Measurements from ENCODE around the gene MAP3K5.
"Not testable (repeated sequence)": the region's sequence is repeated elsewhere in the genome, so short reads cannot be mapped to it uniquely, and the experiment has no call there.

Gene MAP3K5

DNA sequence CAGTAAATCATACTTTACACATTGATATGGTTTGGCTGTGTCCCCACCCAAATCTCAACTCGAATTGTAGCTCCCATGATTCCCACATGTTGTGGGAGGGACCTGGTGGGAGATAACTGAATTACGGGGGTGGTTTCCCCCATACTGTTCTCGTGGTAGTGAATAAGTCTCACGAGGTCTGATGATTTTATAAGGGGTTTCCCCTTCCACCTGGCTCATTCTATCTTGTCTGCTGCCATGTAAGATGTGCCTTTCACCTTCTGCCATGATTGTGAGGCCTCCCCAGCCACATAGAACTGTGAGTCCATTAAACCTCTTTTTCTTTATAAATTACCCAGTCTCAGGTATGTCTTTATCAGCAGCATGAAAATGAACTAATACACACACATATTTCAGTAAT is 79.6 kb downstream of the MAP3K5 start:
- H3K4me1 ChIP-seq (ENCODE audit: control insufficient read depth in 1 of 2, insufficient read depth in 2 of 2, low read length in 2 of 2) = peaks cover 0 to 12% of the 10 kb centered on the region in 2 donors
- not testable (repeated sequence) for H3K27me3 ChIP-seq (ENCODE audit: low read depth, low read length); H3K4me3 ChIP-seq (ENCODE audit: low read depth in 1 of 2, low read length in 2 of 2); H3K9me3 ChIP-seq (ENCODE audit: control insufficient read depth in 1 of 2, low read length in 2 of 2); H3K27ac ChIP-seq (ENCODE audit: low read length); H3K36me3 ChIP-seq (ENCODE audit: control insufficient read depth in 1 of 2, insufficient read depth in 2 of 2, low read length in 2 of 2)

DNA sequence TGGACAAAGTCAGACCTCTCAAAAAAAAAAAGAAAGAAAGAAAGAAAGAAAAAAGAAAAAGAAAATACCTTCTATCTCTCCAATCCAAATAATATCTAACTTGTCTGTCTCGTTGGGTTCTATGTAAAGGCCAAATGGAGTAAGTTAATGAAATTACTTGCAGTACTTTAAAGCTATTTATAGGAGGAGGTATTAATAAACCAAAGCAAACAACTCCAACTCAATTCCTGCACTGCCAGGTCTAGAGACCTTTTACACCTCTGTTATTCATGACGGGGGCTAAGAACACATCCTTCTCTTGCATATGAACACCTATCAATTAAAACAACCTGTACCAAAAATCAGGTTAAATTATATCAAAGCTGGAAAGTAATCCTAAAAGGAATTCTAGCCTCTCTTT is 80.6 kb downstream of the MAP3K5 start:
- peaks cover 0 to 7% of the 10 kb centered on the region in 2 donors for H3K4me1 ChIP-seq (ENCODE audit: control insufficient read depth in 1 of 2, insufficient read depth in 2 of 2, low read length in 2 of 2)
- H3K27ac ChIP-seq (ENCODE audit: low read length) = no peak overlapping the region
- H3K36me3 ChIP-seq (ENCODE audit: control insufficient read depth in 1 of 2, insufficient read depth in 2 of 2, low read length in 2 of 2) = no peaks in the 10 kb centered on the region
- no peaks in the 10 kb centered on the region for H3K9me3 ChIP-seq (ENCODE audit: control insufficient read depth in 1 of 2, low read length in 2 of 2)
- no peaks in the 10 kb centered on the region for H3K27me3 ChIP-seq (ENCODE audit: low read depth, low read length)
- H3K4me3 ChIP-seq (ENCODE audit: low read depth in 1 of 2, low read length in 2 of 2) = no peak overlapping the region

DNA sequence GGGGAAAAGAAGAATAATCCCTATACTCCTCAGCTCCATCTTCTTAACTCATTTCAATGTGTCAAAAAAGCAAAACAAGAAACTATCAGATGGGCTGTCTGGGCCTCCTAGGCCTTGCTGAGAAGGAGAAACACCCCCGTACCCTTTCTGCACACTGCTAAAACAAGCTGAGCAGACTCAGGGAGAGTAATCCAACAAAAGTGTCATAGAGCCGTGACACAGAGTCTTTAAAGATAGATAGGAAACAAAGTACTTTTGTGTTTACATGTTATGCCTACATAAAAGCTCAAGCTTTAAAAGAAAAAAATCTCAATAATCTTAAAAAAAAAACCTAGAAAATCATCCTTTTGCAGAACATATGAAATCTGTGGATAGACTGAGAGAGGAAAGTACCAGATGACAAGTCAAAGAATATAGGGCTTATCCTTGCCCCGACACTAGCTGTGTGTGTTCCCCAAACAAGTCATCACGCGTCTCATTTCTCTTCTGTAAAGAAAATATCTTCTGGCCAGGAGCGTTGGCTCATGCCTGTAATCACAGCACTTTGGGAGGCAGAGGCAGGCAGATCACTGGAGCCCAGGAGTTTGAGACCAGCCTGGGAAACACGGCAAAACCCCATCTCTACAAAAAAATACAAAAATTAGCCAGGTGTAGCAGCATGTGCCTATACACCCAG is 81.3 kb downstream of the MAP3K5 start:
- H3K4me3 ChIP-seq (ENCODE audit: low read depth in 1 of 2, low read length in 2 of 2) = no peak overlapping the region
- H3K4me1 ChIP-seq (ENCODE audit: control insufficient read depth in 1 of 2, insufficient read depth in 2 of 2, low read length in 2 of 2) = peaks cover 0 to under 1% of the 10 kb centered on the region in 2 donors
- no peaks in the 10 kb centered on the region for H3K9me3 ChIP-seq (ENCODE audit: control insufficient read depth in 1 of 2, low read length in 2 of 2)
- no peaks in the 10 kb centered on the region for H3K36me3 ChIP-seq (ENCODE audit: control insufficient read depth in 1 of 2, insufficient read depth in 2 of 2, low read length in 2 of 2)
- H3K27me3 ChIP-seq (ENCODE audit: low read depth, low read length) = no peaks in the 10 kb centered on the region
- no peak overlapping the region for H3K27ac ChIP-seq (ENCODE audit: low read length)

DNA sequence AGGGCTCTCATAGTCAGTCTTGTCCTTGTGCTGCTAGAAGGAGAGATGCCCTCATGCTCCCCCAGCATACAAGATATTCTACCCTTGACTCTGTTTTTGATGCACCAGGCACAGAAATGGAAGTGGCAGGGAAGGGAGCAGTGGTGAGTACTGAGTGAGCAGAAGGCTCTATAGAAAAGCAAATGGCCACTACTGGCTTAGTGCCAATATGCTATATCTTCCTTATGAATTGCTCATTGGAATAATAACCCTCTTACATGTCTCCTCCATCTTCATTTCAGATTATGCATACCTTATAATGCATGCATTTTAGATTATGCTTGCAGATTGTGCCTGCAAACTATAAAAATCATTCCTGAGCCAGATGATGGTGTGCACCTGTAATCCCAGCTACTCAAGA is 82.8 kb downstream of the MAP3K5 start:
- no peak overlapping the region for H3K27ac ChIP-seq (ENCODE audit: low read length)
- no peaks in the 10 kb centered on the region for H3K4me1 ChIP-seq (ENCODE audit: control insufficient read depth in 1 of 2, insufficient read depth in 2 of 2, low read length in 2 of 2)
- no peak overlapping the region for H3K4me3 ChIP-seq (ENCODE audit: low read depth in 1 of 2, low read length in 2 of 2)
- no peaks in the 10 kb centered on the region for H3K27me3 ChIP-seq (ENCODE audit: low read depth, low read length)
- no peaks in the 10 kb centered on the region for H3K9me3 ChIP-seq (ENCODE audit: control insufficient read depth in 1 of 2, low read length in 2 of 2)
- H3K36me3 ChIP-seq (ENCODE audit: control insufficient read depth in 1 of 2, insufficient read depth in 2 of 2, low read length in 2 of 2) = no peaks in the 10 kb centered on the region

DNA sequence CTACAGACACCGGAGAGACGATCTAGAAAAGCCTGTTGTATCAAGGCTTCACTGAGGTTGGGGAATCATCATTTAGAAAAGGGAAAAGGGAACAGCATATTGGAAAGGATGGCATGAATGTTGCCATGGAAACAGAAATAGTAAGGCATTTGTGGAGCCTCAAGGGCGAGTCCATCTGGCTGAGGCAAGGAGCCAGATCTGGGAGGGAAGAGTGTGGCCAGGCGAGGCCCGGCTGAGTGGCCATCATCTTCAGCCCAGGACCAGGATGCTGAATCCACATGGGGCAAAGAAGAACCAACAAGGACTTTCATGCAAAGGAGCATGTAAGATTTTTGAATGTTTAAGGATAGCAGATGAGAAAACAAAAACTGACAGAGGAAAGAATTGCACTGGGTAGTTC is 85.8 kb downstream of the MAP3K5 start:
- Histone ChIP-seq H3K4me1 (ENCODE audit: control insufficient read depth in 1 of 2, insufficient read depth in 2 of 2, low read length in 2 of 2) (no peaks in the 10 kb centered on the region), H3K4me3 (ENCODE audit: low read depth in 1 of 2, low read length in 2 of 2) (no peak overlapping the region), H3K27ac (ENCODE audit: low read length) (no peak overlapping the region), H3K36me3 (ENCODE audit: control insufficient read depth in 1 of 2, insufficient read depth in 2 of 2, low read length in 2 of 2) (no peaks in the 10 kb centered on the region), H3K27me3 (ENCODE audit: low read depth, low read length) (no peaks in the 10 kb centered on the region), H3K9me3 (ENCODE audit: control insufficient read depth in 1 of 2, low read length in 2 of 2) (no peaks in the 10 kb centered on the region)

DNA sequence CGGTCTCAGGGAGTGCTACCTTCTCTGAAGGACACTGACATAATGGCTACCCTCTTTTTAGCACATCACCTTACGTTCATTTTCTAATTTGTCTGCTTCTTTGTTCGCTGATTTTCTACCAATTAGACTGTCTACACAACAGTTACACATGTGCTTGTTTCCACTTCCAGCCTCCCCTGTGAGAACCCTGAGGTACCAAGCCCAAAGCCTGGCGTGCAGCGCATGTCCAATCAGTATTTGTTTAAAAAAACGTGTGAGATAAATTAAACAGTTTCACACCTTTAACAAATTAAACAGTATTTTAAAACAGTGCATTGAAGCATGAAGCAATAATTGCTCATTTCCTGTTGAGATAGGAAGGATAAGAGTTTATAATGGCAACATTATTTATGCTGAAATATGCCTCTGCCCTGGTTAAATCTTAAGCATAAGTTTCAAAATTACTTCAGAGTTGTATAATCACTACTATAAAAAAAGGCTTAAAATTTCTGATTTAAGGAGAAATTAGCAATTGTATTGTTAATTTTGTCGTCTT is 88.9 kb downstream of the MAP3K5 start:
- no peak overlapping the region for H3K27ac ChIP-seq (ENCODE audit: low read length)
- H3K36me3 ChIP-seq (ENCODE audit: control insufficient read depth in 1 of 2, insufficient read depth in 2 of 2, low read length in 2 of 2) = no peaks in the 10 kb centered on the region
- no peak overlapping the region for H3K4me3 ChIP-seq (ENCODE audit: low read depth in 1 of 2, low read length in 2 of 2)
- H3K9me3 ChIP-seq (ENCODE audit: control insufficient read depth in 1 of 2, low read length in 2 of 2) = no peaks in the 10 kb centered on the region
- no peaks in the 10 kb centered on the region for H3K27me3 ChIP-seq (ENCODE audit: low read depth, low read length)
- no peaks in the 10 kb centered on the region for H3K4me1 ChIP-seq (ENCODE audit: control insufficient read depth in 1 of 2, insufficient read depth in 2 of 2, low read length in 2 of 2)

DNA sequence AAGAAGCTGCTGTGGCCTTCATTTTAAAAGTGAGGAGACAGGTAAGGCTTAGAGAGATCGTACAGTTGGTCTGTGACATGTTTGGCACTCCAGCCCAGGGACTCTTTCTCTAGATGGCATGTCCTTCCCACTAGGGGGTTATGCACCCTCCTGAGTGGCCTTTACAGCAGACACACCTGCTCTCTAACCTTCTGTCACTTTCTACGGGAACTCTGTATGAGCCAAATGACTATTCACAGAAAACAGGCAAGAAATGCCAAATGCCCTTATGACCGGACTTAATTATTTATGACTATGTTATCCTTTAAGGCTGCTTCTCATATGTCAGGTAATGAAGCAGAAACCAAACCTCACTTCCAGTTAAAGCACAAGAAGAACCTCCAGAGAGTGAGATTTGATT is 91.2 kb downstream of the MAP3K5 start:
- Histone ChIP-seq H3K9me3 (ENCODE audit: control insufficient read depth in 1 of 2, low read length in 2 of 2) (no peaks in the 10 kb centered on the region), H3K27ac (ENCODE audit: low read length) (no peak overlapping the region), H3K4me1 (ENCODE audit: control insufficient read depth in 1 of 2, insufficient read depth in 2 of 2, low read length in 2 of 2) (no peaks in the 10 kb centered on the region), H3K4me3 (ENCODE audit: low read depth in 1 of 2, low read length in 2 of 2) (no peak overlapping the region), H3K36me3 (ENCODE audit: control insufficient read depth in 1 of 2, insufficient read depth in 2 of 2, low read length in 2 of 2) (no peaks in the 10 kb centered on the region), H3K27me3 (ENCODE audit: low read depth, low read length) (no peaks in the 10 kb centered on the region)

DNA sequence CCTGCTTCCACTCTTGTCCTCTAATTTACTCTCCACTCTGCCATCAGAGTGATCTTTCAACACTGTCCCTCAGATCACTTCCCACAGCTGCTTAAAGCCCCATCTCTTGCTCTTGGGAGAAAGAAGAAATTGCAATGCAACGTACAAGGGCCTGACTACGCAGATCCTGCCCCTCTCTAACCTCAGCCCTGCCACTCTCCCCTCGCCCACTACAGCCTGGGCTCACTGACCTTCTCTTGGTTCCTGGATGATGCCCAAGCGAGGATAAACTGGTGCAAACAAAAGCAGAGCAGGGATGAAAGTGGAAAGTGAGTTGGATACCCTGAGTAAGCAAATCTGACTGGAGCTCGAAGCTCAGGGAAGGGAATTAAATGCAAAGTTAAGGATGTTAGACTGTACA is 92.9 kb downstream of the MAP3K5 start:
- no peak overlapping the region for H3K27ac ChIP-seq (ENCODE audit: low read length)

DNA sequence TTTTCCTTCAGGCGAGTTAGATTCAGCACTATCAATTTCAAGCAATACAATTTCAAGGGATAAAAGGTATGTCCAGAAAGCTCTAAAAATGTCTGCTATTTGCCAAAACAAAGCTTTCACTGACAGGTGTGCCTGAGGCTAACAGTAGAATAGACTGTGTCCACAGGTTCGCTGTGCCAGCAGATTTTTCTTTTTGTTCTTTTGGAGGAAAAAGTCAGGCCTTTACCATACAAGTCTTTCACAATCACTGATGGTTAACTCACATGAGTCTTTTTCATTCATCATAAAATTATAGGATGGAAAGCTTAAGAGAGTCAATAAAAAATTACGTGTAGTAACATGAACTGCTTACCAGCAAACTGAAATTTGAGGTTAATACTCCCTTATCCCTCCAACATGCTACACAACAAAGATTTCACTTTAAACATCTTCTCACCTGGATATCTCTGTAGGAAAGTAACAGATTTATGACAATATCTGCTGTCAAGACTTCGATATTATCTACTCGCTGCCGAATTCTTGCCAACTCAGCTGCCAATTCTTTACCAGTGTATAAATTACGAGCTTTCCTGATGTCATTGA is 95.4 kb downstream of the MAP3K5 start:
- peaks cover 0 to 8% of the 10 kb centered on the region in 2 donors for H3K36me3 ChIP-seq (ENCODE audit: control insufficient read depth in 1 of 2, insufficient read depth in 2 of 2, low read length in 2 of 2)
- no peaks in the 10 kb centered on the region for H3K27me3 ChIP-seq (ENCODE audit: low read depth, low read length)
- H3K4me3 ChIP-seq (ENCODE audit: low read depth in 1 of 2, low read length in 2 of 2) = no peak overlapping the region
- H3K4me1 ChIP-seq (ENCODE audit: control insufficient read depth in 1 of 2, insufficient read depth in 2 of 2, low read length in 2 of 2) = no peaks in the 10 kb centered on the region
- H3K27ac ChIP-seq (ENCODE audit: low read length) = no peak overlapping the region
- no peaks in the 10 kb centered on the region for H3K9me3 ChIP-seq (ENCODE audit: control insufficient read depth in 1 of 2, low read length in 2 of 2)

More for the DNA sequence above, 92.9 kb downstream of the MAP3K5 start:
- Histone ChIP-seq H3K4me3 (ENCODE audit: low read depth in 1 of 2, low read length in 2 of 2) (no peak overlapping the region), H3K4me1 (ENCODE audit: control insufficient read depth in 1 of 2, insufficient read depth in 2 of 2, low read length in 2 of 2) (no peaks in the 10 kb centered on the region), H3K27me3 (ENCODE audit: low read depth, low read length) (no peaks in the 10 kb centered on the region), H3K36me3 (ENCODE audit: control insufficient read depth in 1 of 2, insufficient read depth in 2 of 2, low read length in 2 of 2) (peaks cover 0 to 3% of the 10 kb centered on the region in 2 donors), H3K9me3 (ENCODE audit: control insufficient read depth in 1 of 2, low read length in 2 of 2) (no peaks in the 10 kb centered on the region)

DNA sequence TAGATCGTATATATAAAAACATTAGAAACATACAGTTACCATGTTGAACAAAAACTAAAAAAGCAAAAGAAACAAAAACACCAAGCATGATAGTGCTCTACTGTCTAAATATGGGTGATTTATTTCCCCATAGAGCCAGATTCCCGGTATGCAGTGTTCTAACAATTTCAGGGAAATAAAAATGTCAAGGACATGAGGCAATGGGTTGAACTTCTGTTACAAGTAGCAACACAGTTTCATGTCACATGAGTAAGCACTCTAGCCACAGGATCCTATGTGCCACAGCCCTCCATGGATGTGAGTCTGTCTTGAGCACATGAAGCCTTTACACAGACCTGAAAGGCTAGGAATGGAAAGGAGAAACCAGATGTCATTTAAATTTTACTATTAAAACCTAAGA is 96.0 kb downstream of the MAP3K5 start:
- H3K4me3 ChIP-seq (ENCODE audit: low read depth in 1 of 2, low read length in 2 of 2) = no peak overlapping the region
- no peaks in the 10 kb centered on the region for H3K27me3 ChIP-seq (ENCODE audit: low read depth, low read length)
- H3K27ac ChIP-seq (ENCODE audit: low read length) = no peak overlapping the region
- no peaks in the 10 kb centered on the region for H3K4me1 ChIP-seq (ENCODE audit: control insufficient read depth in 1 of 2, insufficient read depth in 2 of 2, low read length in 2 of 2)
- no peaks in the 10 kb centered on the region for H3K9me3 ChIP-seq (ENCODE audit: control insufficient read depth in 1 of 2, low read length in 2 of 2)
- H3K36me3 ChIP-seq (ENCODE audit: control insufficient read depth in 1 of 2, insufficient read depth in 2 of 2, low read length in 2 of 2) = peaks cover 0 to 8% of the 10 kb centered on the region in 2 donors

DNA sequence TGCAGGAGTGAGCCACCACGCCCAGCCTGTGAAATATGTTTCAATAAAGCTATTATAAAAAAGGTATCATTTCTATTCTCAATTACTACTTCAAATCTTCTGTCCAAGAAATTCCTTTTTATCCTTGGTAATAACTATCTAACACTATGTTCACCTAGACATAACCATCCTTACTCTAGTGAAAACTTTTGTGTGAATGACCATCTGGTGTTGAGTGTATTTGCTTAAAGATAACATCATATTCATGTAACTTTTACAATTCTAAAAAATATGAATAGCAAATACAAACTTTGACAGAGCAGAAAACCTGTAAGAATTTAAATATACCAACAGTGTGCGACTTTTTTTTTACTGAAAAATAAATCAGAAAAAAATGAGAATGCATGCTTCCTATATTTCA is 96.9 kb downstream of the MAP3K5 start:
- no peak overlapping the region for H3K27ac ChIP-seq (ENCODE audit: low read length)
- H3K36me3 ChIP-seq (ENCODE audit: control insufficient read depth in 1 of 2, insufficient read depth in 2 of 2, low read length in 2 of 2) = peaks cover 0 to 8% of the 10 kb centered on the region in 2 donors
- H3K27me3 ChIP-seq (ENCODE audit: low read depth, low read length) = no peaks in the 10 kb centered on the region
- H3K4me1 ChIP-seq (ENCODE audit: control insufficient read depth in 1 of 2, insufficient read depth in 2 of 2, low read length in 2 of 2) = no peaks in the 10 kb centered on the region
- H3K4me3 ChIP-seq (ENCODE audit: low read depth in 1 of 2, low read length in 2 of 2) = no peak overlapping the region
- no peaks in the 10 kb centered on the region for H3K9me3 ChIP-seq (ENCODE audit: control insufficient read depth in 1 of 2, low read length in 2 of 2)

DNA sequence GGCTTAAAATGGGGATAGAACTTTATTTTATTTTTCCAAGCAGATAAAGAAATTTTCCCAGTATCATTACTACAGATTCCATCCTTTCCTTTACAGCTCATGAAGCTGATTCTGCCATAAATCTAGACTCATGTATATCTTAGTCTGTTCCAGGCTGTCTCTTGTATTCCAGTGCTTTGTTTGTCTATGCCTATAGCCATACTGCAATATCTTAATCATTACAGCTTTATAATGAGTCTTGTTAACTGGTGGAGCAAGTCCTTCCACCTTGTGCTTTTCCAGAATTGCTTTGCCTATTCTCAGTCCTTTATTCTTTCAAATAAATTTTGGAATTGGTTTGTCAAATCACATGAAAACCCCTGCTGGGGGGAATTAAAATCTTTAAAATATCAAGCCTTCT is 99.2 kb downstream of the MAP3K5 start:
- H3K9me3 ChIP-seq (ENCODE audit: control insufficient read depth in 1 of 2, low read length in 2 of 2) = no peaks in the 10 kb centered on the region
- no peak overlapping the region for H3K27ac ChIP-seq (ENCODE audit: low read length)
- peaks cover 0 to 8% of the 10 kb centered on the region in 2 donors for H3K36me3 ChIP-seq (ENCODE audit: control insufficient read depth in 1 of 2, insufficient read depth in 2 of 2, low read length in 2 of 2)
- no peaks in the 10 kb centered on the region for H3K27me3 ChIP-seq (ENCODE audit: low read depth, low read length)
- no peaks in the 10 kb centered on the region for H3K4me1 ChIP-seq (ENCODE audit: control insufficient read depth in 1 of 2, insufficient read depth in 2 of 2, low read length in 2 of 2)
- no peak overlapping the region for H3K4me3 ChIP-seq (ENCODE audit: low read depth in 1 of 2, low read length in 2 of 2)

Measured in muscle layer of duodenum (tissue), 2 donors.